ENCODE data around the gene BLM.

Gene BLM

DNA sequence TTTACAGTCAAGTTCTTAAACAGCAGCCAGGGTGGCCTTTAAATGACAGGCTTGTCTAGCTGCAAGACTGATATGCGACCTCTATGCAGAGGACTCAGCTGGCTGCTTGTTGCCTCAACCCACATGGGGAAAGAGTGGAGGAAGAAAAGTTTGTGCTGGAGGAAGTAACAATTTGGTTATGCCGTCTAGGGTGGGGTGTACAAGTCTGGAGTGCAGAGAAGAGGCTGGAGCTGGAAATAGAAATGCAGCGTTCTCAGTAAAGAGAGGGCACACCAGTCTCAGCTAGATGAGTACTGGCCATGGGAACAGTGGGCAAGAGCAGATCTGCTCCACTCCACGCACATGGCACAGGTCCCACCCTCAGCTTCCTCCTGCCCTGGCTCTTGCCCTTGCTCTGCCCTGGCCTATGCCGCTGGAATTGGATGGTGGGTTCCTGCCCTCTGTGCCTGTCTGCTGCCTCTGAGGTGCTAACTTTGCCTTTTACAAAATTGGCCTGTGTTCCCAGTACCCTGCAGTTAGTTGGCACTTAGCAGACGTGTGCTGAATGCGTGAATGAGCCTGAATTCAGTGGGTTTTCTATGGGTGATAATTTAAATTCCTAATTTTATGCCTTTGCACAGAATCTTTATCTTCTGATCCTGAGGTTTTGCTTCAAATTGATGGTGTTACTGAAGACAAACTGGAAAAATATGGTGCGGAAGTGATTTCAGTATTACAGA lies 91.5 kb downstream of the BLM start:
- no peak overlapping the region for H3K4me2 ChIP-seq (ENCODE audit: low read depth, low read length, poor library complexity, severe bottlenecking)

DNA sequence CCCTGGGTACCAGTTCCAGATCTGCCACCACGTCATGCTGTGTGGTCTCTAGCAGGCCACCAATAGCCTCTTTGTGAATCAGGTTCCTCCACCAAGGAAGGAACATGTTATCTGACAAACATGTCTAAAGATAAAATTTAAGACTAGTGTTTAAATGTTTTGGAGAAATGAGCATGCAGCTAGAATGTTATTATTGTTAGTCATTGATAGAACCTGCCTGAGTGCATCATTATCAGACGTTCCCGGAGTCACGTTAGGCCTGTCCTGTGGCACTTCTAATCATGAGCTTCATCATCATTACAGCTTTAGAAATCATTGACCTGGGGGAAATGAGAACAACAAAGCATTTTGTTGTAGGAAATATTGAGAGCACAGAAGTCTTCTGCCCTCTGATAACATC lies 92.4 kb downstream of the BLM start:
- Histone ChIP-seq H3K36me3 (ENCODE audit: insufficient read depth, low read length) (peaks cover 79% of the 10 kb centered on the region; the same call in 1 of the 2 replicates), H3K27me3 (ENCODE audit: insufficient read depth, low read length, poor library complexity, severe bottlenecking) (no peaks in the 10 kb centered on the region), H3K9ac (ENCODE audit: low read depth, low read length, poor library complexity, severe bottlenecking) (no peak overlapping the region), H3K79me2 (ENCODE audit: insufficient read depth, low read length) (no peaks in the 10 kb centered on the region), H4K20me1 (ENCODE audit: insufficient read depth, low read length, poor library complexity, severe bottlenecking) (no peaks in the 10 kb centered on the region), H3K9me3 (ENCODE audit: insufficient read depth, low read depth, low read length) (no peaks in the 10 kb centered on the region), H2AFZ (ENCODE audit: low read length) (no peak overlapping the region), H3F3A (ENCODE audit: low read depth) (no peaks in the 10 kb centered on the region), H3K4me1 (ENCODE audit: insufficient read depth, low read length, poor library complexity, severe bottlenecking) (no peaks in the 10 kb centered on the region), H3K4me2 (ENCODE audit: low read depth, low read length, poor library complexity, severe bottlenecking) (no peak overlapping the region), H3K4me3 (ENCODE audit: low read length, poor library complexity, severe bottlenecking) (no peak overlapping the region), H3K9me2 (replicated peaks; ENCODE audit: low read depth, low read length) (no peaks in the 10 kb centered on the region)
- TF ChIP-seq, protein P1, sequence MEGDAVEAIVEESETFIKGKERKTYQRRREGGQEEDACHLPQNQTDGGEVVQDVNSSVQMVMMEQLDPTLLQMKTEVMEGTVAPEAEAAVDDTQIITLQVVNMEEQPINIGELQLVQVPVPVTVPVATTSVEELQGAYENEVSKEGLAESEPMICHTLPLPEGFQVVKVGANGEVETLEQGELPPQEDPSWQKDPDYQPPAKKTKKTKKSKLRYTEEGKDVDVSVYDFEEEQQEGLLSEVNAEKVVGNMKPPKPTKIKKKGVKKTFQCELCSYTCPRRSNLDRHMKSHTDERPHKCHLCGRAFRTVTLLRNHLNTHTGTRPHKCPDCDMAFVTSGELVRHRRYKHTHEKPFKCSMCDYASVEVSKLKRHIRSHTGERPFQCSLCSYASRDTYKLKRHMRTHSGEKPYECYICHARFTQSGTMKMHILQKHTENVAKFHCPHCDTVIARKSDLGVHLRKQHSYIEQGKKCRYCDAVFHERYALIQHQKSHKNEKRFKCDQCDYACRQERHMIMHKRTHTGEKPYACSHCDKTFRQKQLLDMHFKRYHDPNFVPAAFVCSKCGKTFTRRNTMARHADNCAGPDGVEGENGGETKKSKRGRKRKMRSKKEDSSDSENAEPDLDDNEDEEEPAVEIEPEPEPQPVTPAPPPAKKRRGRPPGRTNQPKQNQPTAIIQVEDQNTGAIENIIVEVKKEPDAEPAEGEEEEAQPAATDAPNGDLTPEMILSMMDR (conservative IDR thresholded peaks at IDR 0.05; ENCODE audit: low read length) = no peak
- TF ChIP-seq EZH2phosphoT487 (IDR thresholded peaks at IDR 0.05; ENCODE audit: borderline replicate concordance) = no peak

More for the DNA sequence above, 91.5 kb downstream of the BLM start:
- Histone ChIP-seq H3K36me3 (ENCODE audit: insufficient read depth, low read length) (peaks cover 82% of the 10 kb centered on the region; the same call in 1 of the 2 replicates), H4K20me1 (ENCODE audit: insufficient read depth, low read length, poor library complexity, severe bottlenecking) (no peaks in the 10 kb centered on the region), H3K9me2 (replicated peaks; ENCODE audit: low read depth, low read length) (no peaks in the 10 kb centered on the region), H3K4me1 (ENCODE audit: insufficient read depth, low read length, poor library complexity, severe bottlenecking) (no peaks in the 10 kb centered on the region), H3K4me3 (ENCODE audit: low read length, poor library complexity, severe bottlenecking) (no peak overlapping the region), H3K79me2 (ENCODE audit: insufficient read depth, low read length) (no peaks in the 10 kb centered on the region), H3K9me3 (ENCODE audit: insufficient read depth, low read depth, low read length) (no peaks in the 10 kb centered on the region), H2AFZ (ENCODE audit: low read length) (no peak overlapping the region), H3K27me3 (ENCODE audit: insufficient read depth, low read length, poor library complexity, severe bottlenecking) (no peaks in the 10 kb centered on the region), H3K9ac (ENCODE audit: low read depth, low read length, poor library complexity, severe bottlenecking) (no peak overlapping the region), H3F3A (ENCODE audit: low read depth) (no peaks in the 10 kb centered on the region)
- no peak for TF ChIP-seq EZH2phosphoT487 (IDR thresholded peaks at IDR 0.05; ENCODE audit: borderline replicate concordance)
- TF ChIP-seq, protein P1 (conservative IDR thresholded peaks at IDR 0.05; ENCODE audit: low read length) = no peak

DNA sequence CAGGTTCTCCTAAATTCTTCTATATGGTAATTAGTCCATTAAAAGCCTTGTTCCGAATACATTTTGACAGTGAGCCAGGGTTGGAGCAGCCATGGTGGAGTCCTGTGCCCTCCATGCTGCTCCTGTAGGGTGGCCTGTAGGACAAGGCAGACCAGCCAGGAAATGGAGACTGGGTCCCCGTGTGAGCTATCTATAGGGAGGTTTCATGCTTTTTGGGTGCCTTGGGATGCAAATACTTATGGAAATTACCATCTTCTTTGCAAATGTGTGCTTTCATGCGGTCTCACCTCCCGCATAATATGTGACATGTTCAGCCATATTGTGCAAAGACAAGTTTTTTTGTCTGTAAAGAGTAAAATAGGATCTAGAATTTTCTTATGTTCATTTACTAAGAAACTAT lies 93.2 kb downstream of the BLM start:
- H3K4me3 ChIP-seq (ENCODE audit: low read length, poor library complexity, severe bottlenecking) = no peak overlapping the region
- H4K20me1 ChIP-seq (ENCODE audit: insufficient read depth, low read length, poor library complexity, severe bottlenecking) = no peaks in the 10 kb centered on the region
- no peak overlapping the region for H2AFZ ChIP-seq (ENCODE audit: low read length)
- no peaks in the 10 kb centered on the region for H3K79me2 ChIP-seq (ENCODE audit: insufficient read depth, low read length)
- H3K9me3 ChIP-seq (ENCODE audit: insufficient read depth, low read depth, low read length) = no peaks in the 10 kb centered on the region
- no peaks in the 10 kb centered on the region for H3K4me1 ChIP-seq (ENCODE audit: insufficient read depth, low read length, poor library complexity, severe bottlenecking)
- no peak overlapping the region for H3K4me2 ChIP-seq (ENCODE audit: low read depth, low read length, poor library complexity, severe bottlenecking)
- no peaks in the 10 kb centered on the region for H3F3A ChIP-seq (ENCODE audit: low read depth)
- H3K36me3 ChIP-seq (ENCODE audit: insufficient read depth, low read length) = peaks cover 82% of the 10 kb centered on the region; the same call in 1 of the 2 replicates
- no peaks in the 10 kb centered on the region for H3K27me3 ChIP-seq (ENCODE audit: insufficient read depth, low read length, poor library complexity, severe bottlenecking)
- no peak for TF ChIP-seq EZH2phosphoT487 (IDR thresholded peaks at IDR 0.05; ENCODE audit: borderline replicate concordance)
- TF ChIP-seq, protein P1 (conservative IDR thresholded peaks at IDR 0.05; ENCODE audit: low read length) = no peak
- no peak overlapping the region for H3K9ac ChIP-seq (ENCODE audit: low read depth, low read length, poor library complexity, severe bottlenecking)
- no peaks in the 10 kb centered on the region for H3K9me2 ChIP-seq (replicated peaks; ENCODE audit: low read depth, low read length)
